Purkinje cell (primary cell): ENCODE measurements around the gene PIP. TPM values are rescaled to one million over a fixed set of nuclear protein-coding genes. Genes with fewer than 3 reads are reported as not detected.

Experiments
- polyA plus RNA-seq: library from polyadenylated mRNA; unstranded; fragments of >200 nt; fragmentation: Nextera tagmentation; gene quantifications from 2 replicates; pipeline ENCODE4 v1.2.1, GENCODE V29; 2014

PIP gene, protein sequence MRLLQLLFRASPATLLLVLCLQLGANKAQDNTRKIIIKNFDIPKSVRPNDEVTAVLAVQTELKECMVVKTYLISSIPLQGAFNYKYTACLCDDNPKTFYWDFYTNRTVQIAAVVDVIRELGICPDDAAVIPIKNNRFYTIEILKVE
- not detected in 2 replicates for polyA plus RNA-seq

DNA sequence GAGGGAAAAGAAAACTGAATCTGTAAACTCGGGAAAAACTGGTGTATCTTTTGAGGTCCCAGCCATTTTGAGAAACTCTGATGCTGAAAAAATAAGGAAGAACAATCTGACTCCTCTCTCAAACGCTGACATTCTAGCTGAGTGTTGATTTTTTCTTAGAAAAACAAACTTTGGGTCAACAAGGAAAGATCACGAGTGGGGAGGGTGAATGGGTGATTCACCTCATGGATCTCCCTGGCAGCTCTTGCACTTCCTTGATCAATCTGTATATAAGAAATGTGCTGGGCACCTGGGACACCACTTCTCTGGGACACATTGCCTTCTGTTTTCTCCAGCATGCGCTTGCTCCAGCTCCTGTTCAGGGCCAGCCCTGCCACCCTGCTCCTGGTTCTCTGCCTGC is at the start of gene PIP:
TSS of gene PIP (plus strand) at position 297 of the 400 bp plus-strand sequence. CDS start at position 337, 40 bp downstream.

DNA sequence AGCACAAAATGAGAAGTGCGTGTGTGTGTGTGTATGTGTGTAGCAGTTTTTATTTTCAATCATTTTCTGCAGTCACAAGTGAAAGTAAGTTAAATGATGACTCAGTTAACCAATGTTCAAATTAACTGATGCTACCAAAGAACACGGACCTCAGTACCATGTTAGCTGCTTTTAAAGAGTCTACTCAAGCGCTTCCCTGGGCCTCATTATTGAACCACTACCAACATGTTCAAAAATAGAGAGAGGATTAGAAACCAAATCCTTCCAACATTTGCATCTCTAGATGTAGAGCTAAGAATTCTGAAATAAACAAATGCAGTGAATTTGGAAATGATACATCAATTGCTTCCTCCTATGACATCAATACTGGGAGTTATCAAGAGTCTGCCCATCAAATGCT is 51.1 kb downstream of the PIP start, which contains the start of gene TAS2R39:
TSS of gene TAS2R39 (plus strand) at position 396 of the 400 bp plus-strand sequence. CDS start at position 396, 0 bp downstream.

Other genes starting within 250 kb of the PIP start
- gene TRPV6, start 246.3 kb upstream of the PIP start, polyA plus RNA-seq = 2.3 TPM in 1 of 2 replicates, not detected in the other
- gene TRPV5, start 198.3 kb upstream of the PIP start, polyA plus RNA-seq = not detected in 2 replicates
- not detected in 2 replicates for gene LLCFC1, start 192.6 kb upstream of the PIP start, polyA plus RNA-seq
- not detected in 2 replicates for gene KEL, start 169.7 kb upstream of the PIP start, polyA plus RNA-seq
- gene OR9A2, start 104.9 kb upstream of the PIP start, polyA plus RNA-seq = not detected in 2 replicates
- 1.2 TPM in 1 of 2 replicates, not detected in the other for gene OR6V1, start 79.7 kb upstream of the PIP start, polyA plus RNA-seq
- not detected in 2 replicates for gene TAS2R39, start 51.3 kb downstream of the PIP start, polyA plus RNA-seq
- gene TAS2R40, start 90.0 kb downstream of the PIP start, polyA plus RNA-seq = not detected in 2 replicates
- gene GSTK1, start 131.4 kb downstream of the PIP start, polyA plus RNA-seq = 54.2 and 54.6 TPM in 2 replicates
- 2.9 TPM in 1 of 2 replicates, not detected in the other for gene TMEM139, start 152.9 kb downstream of the PIP start, polyA plus RNA-seq
- gene CASP2, start 156.3 kb downstream of the PIP start, polyA plus RNA-seq = 1.3 and 3.5 TPM in 2 replicates
- gene CLCN1, start 184.0 kb downstream of the PIP start, polyA plus RNA-seq = not detected in 2 replicates
- gene FAM131B, start 230.6 kb downstream of the PIP start, polyA plus RNA-seq = 0.35 and 3.6 TPM in 2 replicates
- 1.4 and 4.9 TPM in 2 replicates for gene ZYX, start 249.3 kb downstream of the PIP start, polyA plus RNA-seq